Endodermal cell (in vitro differentiated cells): ENCODE results near the gene GPR22. TPM values are rescaled to one million over a fixed set of nuclear protein-coding genes. Genes with fewer than 3 reads are reported as not detected.

Experiments used
- DNase-seq: peaks from one replicate; pipeline ENCODE4 v3.0.0-alpha.2; 2017
- H3K27ac ChIP-seq: 2 replicates; pipeline ENCODE4 v1.5.1; 2013; ENCODE audit warnings: mild to moderate bottlenecking, low read depth, low read length, moderate library complexity
- H3K27me3 ChIP-seq: 2 replicates; pipeline ENCODE4 v1.6.1; 2013; ENCODE audit warnings: mild to moderate bottlenecking, low read length, moderate library complexity; ENCODE audit not compliant: insufficient read depth, control insufficient read depth, poor library complexity, severe bottlenecking
- H3K36me3 ChIP-seq: 2 replicates; pipeline ENCODE4 v1.7.0; 2013; ENCODE audit warnings: mild to moderate bottlenecking, low read length, moderate library complexity; ENCODE audit not compliant: control insufficient read depth, insufficient read depth
- H3K4me1 ChIP-seq: one replicate; pipeline ENCODE4 v1.7.0; 2013; ENCODE audit warnings: low read length; ENCODE audit not compliant: control insufficient read depth, insufficient read depth
- H3K4me3 ChIP-seq: 2 replicates; pipeline ENCODE4 v1.5.1; 2013; ENCODE audit warnings: mild to moderate bottlenecking, low read length, moderate library complexity
- H3K9ac ChIP-seq: 2 replicates; pipeline ENCODE4 v1.6.1; 2013; ENCODE audit warnings: mild to moderate bottlenecking, low read length, moderate library complexity; ENCODE audit not compliant: poor library complexity, severe bottlenecking; ENCODE audit errors: extremely low read depth
- H3K9me3 ChIP-seq: 2 replicates; pipeline ENCODE4 v1.6.1; 2013; ENCODE audit warnings: mild to moderate bottlenecking, low read length, moderate library complexity; ENCODE audit not compliant: control insufficient read depth
- H3K27ac Mint-ChIP-seq: 2 replicates; pipeline ENCODE4 v1.8.0; 2020; ENCODE audit warnings: mixed read lengths
- H3K27me3 Mint-ChIP-seq: 2 replicates; pipeline ENCODE4 v1.8.0; 2021; ENCODE audit warnings: mild to moderate bottlenecking, mixed read lengths; ENCODE audit not compliant: insufficient read depth
- H3K36me3 Mint-ChIP-seq: 2 replicates; pipeline ENCODE4 v1.8.0; 2020; ENCODE audit warnings: low read depth, mixed read lengths
- H3K4me1 Mint-ChIP-seq: 2 replicates; pipeline ENCODE4 v1.8.0; 2020; ENCODE audit warnings: mixed read lengths
- H3K4me3 Mint-ChIP-seq: 2 replicates; pipeline ENCODE4 v1.8.0; 2020; ENCODE audit warnings: mild to moderate bottlenecking, moderate library complexity, mixed read lengths
- H3K9me3 Mint-ChIP-seq: 2 replicates; pipeline ENCODE4 v1.8.0; 2020; ENCODE audit warnings: mild to moderate bottlenecking, mixed read lengths
- WGBS, 2 experiments: methylation state at CpG; one replicate each; pipeline versions ENCODE4 v1.1.5 to v1.1.7; 2013; ENCODE audit warnings: missing lambda C conversion rate in 2 of 2, mixed read lengths in 1 of 2; ENCODE audit not compliant: insufficient coverage in 1 of 2, insufficient read length in 1 of 2; 5-methylcytosine and 5-hydroxymethylcytosine counted together
- total RNA-seq, 2 donors: library from RNA; stranded (reverse); fragmentation: NEBNext Ultra II Directional in 1 of 2; extraction: Animal tissue kit (Norgen Biotek cat#: 25700) in 1 of 2; gene quantifications; 2 replicates in 1 of 2; 3 replicates in 1 of 2; pipeline ENCODE4 v1.2.1, GENCODE V29; 2021
- TF ChIP-seq, protein P1 (sequence below): fragments of 200-600 bp; sonication (generic); conservative IDR thresholded peaks from 2 replicates; pipeline ENCODE4 v1.5.0; 2021; ENCODE audit warnings: antibody characterized with exemption, mild to moderate bottlenecking

Gene GPR22
- total RNA-seq, 2 donors from 2014 or later: not detected

DNA sequence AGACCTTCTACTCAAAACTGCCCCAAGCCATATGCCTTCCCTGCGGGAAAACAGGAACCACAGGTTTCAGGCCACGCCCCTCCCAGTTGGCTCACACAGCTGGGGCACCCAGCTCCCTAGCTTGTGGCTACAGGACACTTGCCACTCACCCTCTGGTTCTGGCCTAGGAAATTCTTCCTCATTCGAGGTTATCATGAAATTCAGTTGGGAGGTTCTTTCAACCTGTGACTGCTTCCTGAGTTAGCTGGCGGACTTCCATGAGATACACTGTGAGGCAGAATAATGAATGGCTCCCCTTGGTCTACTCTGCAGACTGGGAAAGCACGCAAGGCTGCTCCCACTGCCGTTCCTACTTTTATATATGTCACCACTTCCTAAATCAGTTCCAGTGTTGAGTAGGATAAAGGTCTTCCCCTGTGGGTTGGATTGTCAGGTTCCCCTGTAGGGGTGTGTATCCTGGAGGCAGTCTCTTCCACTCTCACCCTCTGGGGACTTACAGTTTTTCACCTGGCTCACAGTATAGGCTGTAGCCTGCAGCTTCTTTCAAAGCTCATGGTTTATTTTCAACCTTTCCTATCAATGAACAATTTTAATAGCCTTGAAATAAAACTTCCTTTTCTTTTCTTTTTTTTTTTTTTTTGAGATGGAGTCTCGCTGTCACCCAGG is 37.0 kb downstream of the GPR22 start:
- H3K4me3 Mint-ChIP-seq: no peak overlapping the region
- DNase-seq: no peak
- no peaks in the 10 kb centered on the region for H3K27me3 Mint-ChIP-seq
- Histone ChIP-seq H3K27me3 (no peaks in the 10 kb centered on the region), H3K9me3 (peaks cover 16% of the 10 kb centered on the region), H3K36me3 (no peaks in the 10 kb centered on the region), H3K9ac (no peak overlapping the region), H3K4me3 (no peak overlapping the region), H3K4me1 (no peaks in the 10 kb centered on the region), H3K27ac (no peak overlapping the region)
- WGBS, 2 experiments: 92 to 94% methylated on average over 3 to 5 of the region's 7 CpGs
- peaks cover 32% of the 10 kb centered on the region for H3K36me3 Mint-ChIP-seq
- peaks cover 39% of the 10 kb centered on the region for H3K9me3 Mint-ChIP-seq
- no peak overlapping the region for H3K27ac Mint-ChIP-seq
- TF ChIP-seq, protein P1, sequence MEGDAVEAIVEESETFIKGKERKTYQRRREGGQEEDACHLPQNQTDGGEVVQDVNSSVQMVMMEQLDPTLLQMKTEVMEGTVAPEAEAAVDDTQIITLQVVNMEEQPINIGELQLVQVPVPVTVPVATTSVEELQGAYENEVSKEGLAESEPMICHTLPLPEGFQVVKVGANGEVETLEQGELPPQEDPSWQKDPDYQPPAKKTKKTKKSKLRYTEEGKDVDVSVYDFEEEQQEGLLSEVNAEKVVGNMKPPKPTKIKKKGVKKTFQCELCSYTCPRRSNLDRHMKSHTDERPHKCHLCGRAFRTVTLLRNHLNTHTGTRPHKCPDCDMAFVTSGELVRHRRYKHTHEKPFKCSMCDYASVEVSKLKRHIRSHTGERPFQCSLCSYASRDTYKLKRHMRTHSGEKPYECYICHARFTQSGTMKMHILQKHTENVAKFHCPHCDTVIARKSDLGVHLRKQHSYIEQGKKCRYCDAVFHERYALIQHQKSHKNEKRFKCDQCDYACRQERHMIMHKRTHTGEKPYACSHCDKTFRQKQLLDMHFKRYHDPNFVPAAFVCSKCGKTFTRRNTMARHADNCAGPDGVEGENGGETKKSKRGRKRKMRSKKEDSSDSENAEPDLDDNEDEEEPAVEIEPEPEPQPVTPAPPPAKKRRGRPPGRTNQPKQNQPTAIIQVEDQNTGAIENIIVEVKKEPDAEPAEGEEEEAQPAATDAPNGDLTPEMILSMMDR: no peak
- peaks cover 5% of the 10 kb centered on the region for H3K4me1 Mint-ChIP-seq

Other genes with a start within 250 kb of the GPR22 start
- 10 to 100 TPM; 25.5 to 34.7 TPM for gene COG5, start 93.9 kb downstream of the GPR22 start, total RNA-seq
- 10 to 100 TPM; 13.2 to 18.0 TPM for gene DUS4L, start 93.9 kb downstream of the GPR22 start, total RNA-seq
- 10 to 100 TPM; 39.5 to 46.0 TPM for gene BCAP29, start 110.2 kb downstream of the GPR22 start, total RNA-seq
- under 1 TPM in 1 of 2 donors, not detected in 1; 0.42 TPM for gene SLC26A4, start 190.8 kb downstream of the GPR22 start, total RNA-seq